Measurements from ENCODE around the gene ZNF664. TPM values are rescaled to one million over a fixed set of nuclear protein-coding genes. Genes with fewer than 3 reads are reported as not detected.

The ZNF664 gene
- total RNA-seq, 1 donor from 2014 or later, result 27.7 TPM

- no peak for TF ChIP-seq CTCF (IDR thresholded peaks at IDR 0.05)
- intact Hi-C loops (cut with DNase I), result no loop called here
- Histone ChIP-seq H3K27me3 (no peaks in the 10 kb centered on the region), H3K4me3 (no peak overlapping the region), H3K9me3 (no peaks in the 10 kb centered on the region), H3K36me3 (no peaks in the 10 kb centered on the region), H3K4me1 (no peaks in the 10 kb centered on the region), H3K27ac (no peak overlapping the region)
- no peak for DNase-seq (ENCODE audit: low spot score in 2 of 2)
These were observed 14.1 kb upstream of the ZNF664 start for GRCh38 chr12:123958876-123959275.

- Histone ChIP-seq H3K4me1 (no peaks in the 10 kb centered on the region), H3K4me3 (no peak overlapping the region), H3K36me3 (no peaks in the 10 kb centered on the region), H3K27ac (no peak overlapping the region), H3K27me3 (no peaks in the 10 kb centered on the region), H3K9me3 (no peaks in the 10 kb centered on the region)
- intact Hi-C loops (cut with DNase I), result no loop called here
- no peak for DNase-seq (ENCODE audit: low spot score in 2 of 2)
- no peak for TF ChIP-seq CTCF (IDR thresholded peaks at IDR 0.05)
These were observed 12.8 kb upstream of the ZNF664 start for GRCh38 chr12:123960029-123960735.

DNA sequence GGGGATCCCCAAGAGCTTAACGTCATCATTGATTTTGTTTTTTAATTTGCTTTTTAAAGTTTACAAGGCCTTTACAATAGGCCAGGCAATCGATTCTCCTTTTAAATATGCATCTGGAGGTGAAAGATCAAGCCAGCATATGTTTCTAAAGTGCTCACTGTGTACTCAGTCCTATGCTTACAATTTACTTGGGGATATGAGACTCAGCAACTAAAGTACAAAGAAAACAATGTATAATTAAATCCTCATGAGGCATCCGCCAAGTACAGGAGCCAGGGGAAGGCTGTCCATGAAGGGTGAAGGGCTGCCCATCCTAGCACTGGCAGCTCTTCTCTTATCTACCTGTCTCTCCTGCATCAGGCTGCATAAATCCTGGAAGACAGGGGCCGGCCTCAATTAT, 12.2 kb upstream of the ZNF664 start:
- Histone ChIP-seq H3K27me3 (no peaks in the 10 kb centered on the region), H3K9me3 (no peaks in the 10 kb centered on the region), H3K27ac (no peak overlapping the region), H3K4me3 (no peak overlapping the region), H3K36me3 (no peaks in the 10 kb centered on the region), H3K4me1 (no peaks in the 10 kb centered on the region)
- TF ChIP-seq CTCF (IDR thresholded peaks at IDR 0.05), result no peak
- no peak for DNase-seq (ENCODE audit: low spot score in 2 of 2)
- intact Hi-C loops (cut with DNase I), result no loop called here

GRCh38 chr12:123961585-123962345, 11.2 kb upstream of the ZNF664 start:
- Histone ChIP-seq H3K9me3 (no peaks in the 10 kb centered on the region), H3K36me3 (peaks cover 0 to 4% of the 10 kb centered on the region in 2 donors), H3K27me3 (no peaks in the 10 kb centered on the region), H3K27ac (no peak overlapping the region), H3K4me1 (no peaks in the 10 kb centered on the region), H3K4me3 (no peak overlapping the region)
- DNase-seq (ENCODE audit: low spot score in 2 of 2), result no peak
- intact Hi-C loops (cut with DNase I), result no loop called here
- no peak for TF ChIP-seq CTCF (IDR thresholded peaks at IDR 0.05)

DNA sequence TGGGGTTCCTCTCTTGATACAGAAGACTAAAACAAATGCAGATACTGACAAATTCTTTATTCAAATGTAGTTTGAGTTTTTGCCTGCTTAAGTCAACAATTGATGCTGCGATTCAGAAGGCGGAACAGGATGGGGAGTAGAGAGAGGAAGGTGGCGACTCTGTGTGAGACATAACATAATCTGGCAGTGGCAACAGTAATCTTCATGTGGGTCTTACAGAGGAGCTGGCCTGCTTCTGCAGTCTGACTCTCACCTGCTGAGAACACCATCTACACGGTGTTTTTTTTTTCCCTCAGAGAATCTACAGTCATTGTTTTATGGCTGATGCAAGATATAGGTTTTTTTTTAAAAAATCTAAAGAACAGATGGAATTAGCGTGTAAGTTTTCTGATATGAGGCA, 10.5 kb upstream of the ZNF664 start:
- TF ChIP-seq CTCF (IDR thresholded peaks at IDR 0.05), result no peak
- intact Hi-C loops (cut with DNase I), result no loop called here
- no peak for DNase-seq (ENCODE audit: low spot score in 2 of 2)

More for the DNA sequence above, 10.5 kb upstream of the ZNF664 start:
- no peak overlapping the region for H3K4me3 ChIP-seq
- H3K9me3 ChIP-seq, result no peaks in the 10 kb centered on the region
- no peak overlapping the region for H3K27ac ChIP-seq
- no peaks in the 10 kb centered on the region for H3K4me1 ChIP-seq
- H3K36me3 ChIP-seq, result peaks cover 0 to 9% of the 10 kb centered on the region in 2 donors
- H3K27me3 ChIP-seq, result no peaks in the 10 kb centered on the region

All from ascending aorta (tissue), 2 donors.